Adipocyte (in vitro differentiated cells): ENCODE data around the gene C20orf96.
"Not testable (repeated sequence)": the region's sequence is repeated elsewhere in the genome, so short reads cannot be mapped to it uniquely, and the experiment has no call there.

Experiments
- DNase-seq: peaks from one replicate; pipeline ENCODE4 v3.0.0-alpha.2; 2015; ENCODE audit warnings: low read depth
- H3K27me3 ChIP-seq: replicated peaks from 2 replicates; pipeline ENCODE4 v1.7.0; 2013; ENCODE audit warnings: mild to moderate bottlenecking, low read length, moderate library complexity; ENCODE audit not compliant: control insufficient read depth, insufficient read depth
- H3K36me3 ChIP-seq: 2 replicates; pipeline ENCODE4 v1.7.0; 2013; ENCODE audit warnings: low read length, mild to moderate bottlenecking, moderate library complexity; ENCODE audit not compliant: control insufficient read depth, insufficient read depth, severe bottlenecking
- H3K4me1 ChIP-seq: 2 replicates; pipeline ENCODE4 v1.7.0; 2013; ENCODE audit warnings: mild to moderate bottlenecking, low read length, moderate library complexity; ENCODE audit not compliant: control insufficient read depth, insufficient read depth
- H3K4me3 ChIP-seq: 2 replicates; pipeline ENCODE4 v1.7.0; 2013; ENCODE audit warnings: mild to moderate bottlenecking, low read length, moderate library complexity
- H3K9ac ChIP-seq: 2 replicates; pipeline ENCODE4 v1.7.0; 2013; ENCODE audit warnings: mild to moderate bottlenecking, low read length, moderate library complexity
- H3K9me3 ChIP-seq: 2 replicates; pipeline ENCODE4 v1.7.0; 2013; ENCODE audit warnings: mild to moderate bottlenecking, low read length, moderate library complexity; ENCODE audit not compliant: control insufficient read depth

C20orf96 gene, protein sequence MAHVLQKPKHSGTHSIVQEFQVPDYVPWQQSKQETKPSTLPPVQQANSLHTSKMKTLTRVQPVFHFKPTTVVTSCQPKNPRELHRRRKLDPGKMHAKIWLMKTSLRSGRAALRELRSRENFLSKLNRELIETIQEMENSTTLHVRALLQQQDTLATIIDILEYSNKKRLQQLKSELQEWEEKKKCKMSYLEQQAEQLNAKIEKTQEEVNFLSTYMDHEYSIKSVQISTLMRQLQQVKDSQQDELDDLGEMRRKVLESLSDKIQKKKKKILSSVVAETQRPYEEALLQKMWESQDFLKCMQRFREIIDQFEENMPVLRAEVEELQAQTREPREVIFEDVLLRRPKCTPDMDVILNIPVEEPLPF

DNA sequence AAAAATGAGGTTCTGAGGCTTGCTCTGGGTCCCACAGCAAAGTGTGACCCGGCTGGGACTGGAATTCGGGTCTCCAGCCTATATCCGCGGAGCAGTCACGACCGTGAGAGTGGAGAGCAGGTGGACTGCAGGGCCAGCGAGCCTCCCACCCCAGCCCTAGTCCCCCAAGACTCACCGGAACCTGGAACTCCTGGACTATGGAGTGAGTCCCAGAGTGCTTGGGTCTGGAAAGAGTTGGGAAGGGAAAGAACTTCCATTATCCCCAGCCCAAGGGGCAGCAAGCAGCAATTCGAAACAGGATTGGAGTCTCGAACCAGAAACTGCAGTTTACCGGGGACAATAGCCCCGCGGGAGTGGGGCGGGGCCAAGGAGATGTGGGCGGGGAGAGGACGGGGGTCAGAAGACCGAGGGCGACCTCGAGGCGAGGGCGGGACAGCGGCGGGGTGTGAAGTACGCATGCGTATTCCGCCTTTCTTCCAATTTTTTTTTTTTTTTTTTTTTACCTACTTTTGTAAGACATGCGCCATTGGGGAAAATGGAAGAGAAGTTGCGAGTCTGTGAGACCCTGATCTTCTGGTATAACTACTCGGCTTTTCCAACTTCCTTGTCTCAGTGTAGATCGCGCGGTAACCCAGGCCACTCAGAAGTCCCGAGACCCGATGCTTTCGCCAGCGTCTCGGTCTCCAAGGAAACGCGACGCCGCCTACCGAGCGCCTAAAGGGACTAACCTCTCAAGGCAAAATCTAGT is at the start of gene C20orf96:
C20orf96 (minus strand) TSS at position 667 of the 748 bp plus-strand sequence; CDS start at position 527, 140 bp downstream.
- Histone ChIP-seq H3K9me3 (no peaks in the 10 kb centered on the region), H3K36me3 (no peaks in the 10 kb centered on the region), H3K27me3 (no peaks in the 10 kb centered on the region), H3K4me3 (peak within 1 kb of the TSS; percentile 97), H3K9ac (peak within 1 kb of the TSS; percentile 94), H3K4me1 (peaks cover 20% of the 10 kb centered on the region)
- peak; percentile 97 for DNase-seq

DNA sequence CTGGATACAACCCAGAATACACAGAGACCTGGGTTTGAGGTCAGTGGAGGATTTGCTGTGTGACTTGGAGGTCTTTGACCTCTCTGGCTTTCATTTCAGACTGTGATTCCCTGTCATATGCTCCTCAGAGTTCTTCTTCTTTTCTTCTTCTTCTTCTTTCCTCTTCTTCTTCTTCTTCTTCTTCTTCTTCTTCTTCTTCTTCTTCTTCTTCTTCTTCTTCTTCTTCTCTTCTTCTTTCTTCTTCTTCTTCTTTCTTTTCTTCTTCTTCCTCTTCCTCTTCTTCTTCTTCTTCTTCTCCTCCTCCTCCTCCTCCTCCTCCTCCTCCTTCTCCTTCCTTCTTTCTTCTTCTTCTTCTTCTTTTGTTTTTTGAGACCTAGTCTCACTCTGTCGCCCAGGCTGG is 45.5 kb upstream of the C20orf96 start:
- H3K9ac ChIP-seq, H3K9me3 ChIP-seq, H3K27me3 ChIP-seq, H3K36me3 ChIP-seq, H3K4me1 ChIP-seq, H3K4me3 ChIP-seq, DNase-seq: not testable (repeated sequence)

DNA sequence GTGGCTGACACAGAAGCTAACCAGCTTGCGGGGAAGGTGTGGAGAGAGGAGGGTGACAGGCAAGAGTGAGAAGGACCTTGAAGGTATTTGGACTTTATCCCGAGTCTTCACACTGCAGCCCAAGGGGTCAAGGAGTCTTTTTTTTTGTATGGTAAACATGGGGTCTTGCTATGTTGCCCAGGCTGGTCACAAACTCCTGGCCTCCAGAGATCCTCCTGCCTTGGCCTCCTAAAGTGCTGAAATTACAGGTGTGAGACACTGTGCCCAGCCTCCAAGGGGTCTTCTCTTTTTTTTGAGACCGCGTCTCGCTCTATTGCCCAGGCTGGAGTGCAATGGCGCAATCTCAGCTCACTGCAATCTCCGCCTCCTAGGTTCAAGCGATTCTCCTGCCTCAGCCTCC is 44.0 kb upstream of the C20orf96 start:
- peaks cover 10% of the 10 kb centered on the region for H3K4me1 ChIP-seq
- no peaks in the 10 kb centered on the region for H3K27me3 ChIP-seq
- DNase-seq, result no peak
- no peaks in the 10 kb centered on the region for H3K36me3 ChIP-seq
- no peaks in the 10 kb centered on the region for H3K9me3 ChIP-seq
- H3K9ac ChIP-seq, result no peak overlapping the region
- H3K4me3 ChIP-seq, result no peak overlapping the region

DNA sequence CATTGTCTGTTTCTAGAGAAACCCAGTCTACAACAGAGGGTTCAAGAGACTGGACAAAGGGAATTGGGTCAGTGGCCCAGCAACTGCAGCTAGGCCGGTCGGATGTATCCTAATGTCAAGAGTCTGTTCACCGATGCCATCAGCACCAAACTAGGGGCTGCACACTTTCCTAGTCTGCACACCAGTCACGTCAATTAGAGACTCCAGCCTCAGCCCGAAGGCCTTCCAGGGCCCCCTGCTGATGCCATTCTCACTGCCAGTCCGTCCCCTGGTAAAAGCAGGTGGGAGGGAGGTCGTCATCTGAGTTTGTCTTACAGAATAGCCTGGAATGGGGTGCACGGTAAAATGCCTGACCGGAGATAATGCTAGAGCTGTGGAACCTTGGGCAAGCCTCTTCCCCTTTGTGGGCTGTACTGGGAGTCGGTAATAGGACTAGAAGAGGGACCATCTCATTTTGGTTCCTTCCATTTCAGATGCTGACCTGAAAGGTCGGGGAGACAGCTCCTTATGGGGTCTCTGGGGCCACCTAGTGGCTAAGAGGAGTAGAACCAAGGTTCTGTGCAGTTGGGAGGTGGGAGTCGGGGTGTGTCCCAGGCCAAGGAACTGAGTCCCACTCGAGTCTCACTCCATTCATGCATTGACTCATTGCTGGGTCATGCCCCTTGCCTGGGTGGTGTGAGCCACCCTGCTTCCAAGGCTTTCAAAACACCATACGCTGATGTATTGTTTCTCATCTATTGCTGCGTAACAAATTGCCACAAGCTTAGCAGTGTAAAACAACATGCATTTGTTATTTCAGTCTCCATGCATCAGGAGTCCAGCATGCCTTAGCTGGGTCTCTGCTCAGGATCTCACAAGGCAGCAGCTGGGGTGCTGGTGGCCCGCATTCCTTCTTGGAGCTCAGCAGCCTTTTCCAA is 39.9 kb upstream of the C20orf96 start:
- Histone ChIP-seq H3K36me3 (no peaks in the 10 kb centered on the region), H3K27me3 (no peaks in the 10 kb centered on the region), H3K9me3 (no peaks in the 10 kb centered on the region), H3K9ac (no peak overlapping the region), H3K4me3 (no peak overlapping the region), H3K4me1 (peaks cover 13% of the 10 kb centered on the region)
- DNase-seq, result peak; percentile 88

DNA sequence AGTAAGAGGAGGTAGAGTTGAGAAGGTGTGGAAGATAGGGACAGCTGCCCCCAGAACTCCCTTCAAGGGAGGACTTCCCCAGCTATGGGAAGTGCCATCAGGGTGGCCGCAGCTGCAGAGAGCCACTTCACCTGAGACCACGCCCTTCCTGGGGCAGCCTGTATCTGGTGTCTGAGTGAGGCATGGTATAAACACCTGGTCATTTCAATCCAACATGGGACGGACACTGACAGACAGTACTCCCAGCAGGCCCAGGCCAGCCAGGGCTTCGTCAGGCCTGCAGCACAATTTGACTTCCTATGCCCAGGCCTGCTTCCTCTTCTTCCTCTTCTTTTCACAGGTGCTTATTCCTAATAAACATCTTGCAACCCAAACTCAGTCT is 39.3 kb upstream of the C20orf96 start:
- DNase-seq, result no peak
- H3K9ac ChIP-seq, result no peak overlapping the region
- H3K4me1 ChIP-seq, result peaks cover 15% of the 10 kb centered on the region
- no peaks in the 10 kb centered on the region for H3K36me3 ChIP-seq
- H3K9me3 ChIP-seq, result no peaks in the 10 kb centered on the region
- H3K4me3 ChIP-seq, result no peak overlapping the region
- H3K27me3 ChIP-seq, result no peaks in the 10 kb centered on the region

DNA sequence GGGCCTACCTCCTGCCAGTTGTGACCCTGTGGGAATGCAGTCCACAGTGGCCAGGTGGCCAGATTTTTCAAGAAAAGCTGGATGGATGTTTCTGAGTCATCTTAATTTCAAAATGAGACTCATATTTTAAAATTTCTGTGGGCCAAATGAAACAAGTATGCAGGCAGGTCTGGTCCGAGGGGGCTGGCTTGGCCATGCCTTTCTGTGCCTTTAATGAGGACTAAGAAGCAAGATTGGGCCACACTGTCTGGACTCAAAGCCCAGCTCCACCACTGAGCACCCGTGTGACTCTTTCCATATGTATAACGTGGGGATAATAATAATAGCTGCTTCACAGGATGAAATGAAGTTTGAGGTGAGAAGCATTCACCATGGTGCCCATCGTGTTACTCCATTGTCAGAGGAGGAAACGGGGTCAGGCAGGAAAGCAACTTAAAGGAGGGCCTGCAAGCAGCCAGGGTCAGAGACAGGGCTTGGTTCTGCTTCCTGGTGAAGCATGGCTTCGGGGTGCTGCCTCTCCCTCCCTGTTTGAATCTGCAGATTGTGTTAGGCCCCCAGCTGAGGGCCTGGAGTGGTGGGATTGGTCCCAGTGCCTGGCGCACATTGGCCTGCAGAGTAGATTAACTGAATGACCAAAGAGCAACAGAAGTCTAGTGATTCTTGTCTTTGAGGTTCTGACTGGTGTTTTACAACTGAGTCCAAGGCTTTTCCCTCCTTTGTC is 38.6 kb upstream of the C20orf96 start:
- no peak overlapping the region for H3K4me3 ChIP-seq
- H3K9me3 ChIP-seq, result no peaks in the 10 kb centered on the region
- no peak overlapping the region for H3K9ac ChIP-seq

DNA sequence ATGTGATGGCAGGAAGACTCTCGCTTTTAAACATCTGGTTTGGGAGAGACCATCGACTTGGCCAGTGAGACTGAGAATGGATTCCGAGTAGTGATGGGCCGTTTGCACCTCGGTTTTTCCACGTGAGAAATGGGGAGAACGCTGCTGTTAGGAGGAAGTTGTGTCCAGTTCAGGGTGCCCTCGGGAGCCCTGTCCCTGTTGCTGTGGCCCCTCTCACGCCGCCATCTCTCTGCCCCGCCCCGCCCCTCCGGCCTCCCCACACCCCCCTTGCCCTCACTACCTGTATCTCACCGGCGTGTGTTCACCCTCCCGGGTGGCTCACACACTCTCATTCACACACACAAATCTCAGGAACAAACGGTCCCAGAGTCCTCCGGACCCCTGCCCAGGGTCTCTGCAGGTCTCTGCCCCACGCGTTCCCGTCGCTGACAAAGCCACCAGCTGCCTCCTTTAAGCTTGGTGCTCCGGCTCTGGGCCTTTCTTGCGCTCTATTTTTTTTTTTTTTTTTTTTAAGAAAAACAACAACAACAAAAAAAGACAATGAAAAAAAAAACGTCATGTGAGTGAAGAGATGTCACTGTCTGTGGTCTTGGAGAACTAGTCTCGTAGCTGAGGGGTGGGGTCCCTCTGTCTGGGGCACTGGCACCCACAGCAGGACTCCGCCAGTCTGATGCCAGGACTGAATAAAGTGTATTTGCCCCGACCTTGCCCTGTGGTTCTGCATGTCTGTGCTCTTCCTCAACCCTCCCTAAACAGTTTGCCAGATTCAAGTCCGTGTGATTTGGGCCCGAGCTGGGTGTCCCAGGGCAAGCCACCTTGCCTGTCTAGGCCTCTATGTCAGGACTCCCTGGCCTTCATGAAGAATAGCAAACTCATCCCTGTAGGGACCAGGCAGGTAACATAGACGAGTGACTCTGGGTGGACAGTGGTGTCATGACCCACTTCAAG is 37.8 kb upstream of the C20orf96 start:
- H3K36me3 ChIP-seq, result no peaks in the 10 kb centered on the region
- peak overlapping the region; percentile 94 for H3K4me3 ChIP-seq
- H3K9me3 ChIP-seq, result no peaks in the 10 kb centered on the region
- H3K9ac ChIP-seq, result peak overlapping the region; percentile 88
- DNase-seq, result no peak
- H3K4me1 ChIP-seq, result peaks cover 24% of the 10 kb centered on the region
- H3K27me3 ChIP-seq, result no peaks in the 10 kb centered on the region

More for the DNA sequence above, 38.6 kb upstream of the C20orf96 start:
- Histone ChIP-seq H3K4me1 (peaks cover 18% of the 10 kb centered on the region), H3K36me3 (no peaks in the 10 kb centered on the region), H3K27me3 (no peaks in the 10 kb centered on the region)
- peak; percentile 15 for DNase-seq

DNA sequence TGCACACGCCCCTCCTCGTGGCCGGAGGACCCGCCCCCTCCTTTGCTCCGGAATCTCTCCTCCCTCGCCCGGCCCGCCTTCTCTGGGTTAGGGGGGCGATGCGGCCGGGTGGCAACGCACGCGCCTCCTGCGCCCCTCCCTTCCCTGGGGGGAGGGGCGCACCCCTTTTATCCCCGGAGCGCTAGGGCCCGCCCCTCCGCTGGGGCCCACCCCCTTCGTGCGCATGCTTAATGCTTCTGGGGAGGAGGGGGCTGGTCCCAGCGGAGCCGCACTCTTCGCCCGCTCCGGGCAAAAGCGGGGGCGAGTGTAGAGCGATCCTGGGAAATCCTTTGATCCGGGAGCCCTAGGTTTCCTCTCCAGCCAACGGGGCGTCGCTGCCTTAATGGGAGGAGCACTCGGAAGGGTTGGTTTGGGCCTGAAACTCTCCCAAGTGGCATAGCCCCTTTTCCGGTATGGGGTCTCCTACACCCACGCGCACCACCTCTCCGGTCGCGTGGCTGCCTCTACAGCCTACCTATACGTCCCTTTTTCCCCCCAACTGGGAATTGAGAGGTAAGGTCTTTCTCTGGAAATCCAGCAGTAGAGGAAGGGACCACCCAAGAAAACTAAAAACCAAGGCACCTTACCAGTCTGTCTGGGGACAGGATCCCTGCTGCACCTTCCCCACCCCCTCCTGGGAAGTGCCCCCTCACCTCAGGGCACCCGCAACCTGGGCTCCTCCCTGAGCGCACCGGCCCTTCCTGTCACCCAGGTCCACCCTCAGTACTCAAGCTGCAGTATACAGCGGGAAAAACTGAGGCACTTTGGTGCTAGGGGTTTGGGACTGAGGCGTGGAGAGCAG is 36.9 kb upstream of the C20orf96 start:
- peaks cover 25% of the 10 kb centered on the region for H3K4me1 ChIP-seq
- no peaks in the 10 kb centered on the region for H3K9me3 ChIP-seq
- H3K27me3 ChIP-seq, result no peaks in the 10 kb centered on the region
- H3K36me3 ChIP-seq, result no peaks in the 10 kb centered on the region
- peak overlapping the region; percentile 88 for H3K9ac ChIP-seq
- H3K4me3 ChIP-seq, result peak overlapping the region; percentile 94
- DNase-seq, result peak; percentile 96

DNA sequence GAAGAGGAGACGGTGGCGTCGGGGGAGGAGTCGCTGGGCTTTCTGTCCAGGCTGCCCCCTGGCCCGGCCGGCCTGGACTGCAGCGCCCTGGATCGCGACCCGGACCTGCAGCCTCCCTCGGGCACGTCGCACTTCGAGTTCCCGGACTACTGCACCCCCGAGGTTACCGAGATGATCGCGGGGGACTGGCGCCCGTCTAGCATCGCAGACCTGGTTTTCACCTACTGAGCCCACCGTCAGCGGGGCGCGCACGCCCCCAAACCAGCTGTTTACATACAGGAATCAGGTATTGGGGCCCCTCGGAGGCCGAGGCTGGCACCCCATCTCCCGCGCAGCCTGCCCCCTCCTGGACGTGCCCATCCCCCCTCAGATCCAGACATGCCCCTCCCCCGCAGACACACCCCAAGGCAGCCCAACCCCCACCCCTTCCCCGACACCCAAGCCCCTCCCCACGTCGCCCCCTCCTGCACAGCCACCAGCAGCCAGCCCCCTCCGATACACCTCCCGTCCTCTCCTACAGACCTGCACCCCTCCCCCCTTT is 36.2 kb upstream of the C20orf96 start:
- Histone ChIP-seq H3K9me3 (no peaks in the 10 kb centered on the region), H3K4me3 (peak overlapping the region; percentile 94), H3K27me3 (no peaks in the 10 kb centered on the region), H3K36me3 (no peaks in the 10 kb centered on the region), H3K4me1 (peaks cover 25% of the 10 kb centered on the region), H3K9ac (peak overlapping the region; percentile 89)
- peak; percentile 61 for DNase-seq
